Esophagus squamous epithelium (tissue), 5 donors: ENCODE measurements around the gene RPS6KA1. TPM values are rescaled to one million over a fixed set of nuclear protein-coding genes. Genes with fewer than 3 reads are reported as not detected.

Source experiments
- DNase-seq: peaks from one replicate; lab custom pipeline; 2025; lab: John Stamatoyannopoulos, UW
- H3K27ac ChIP-seq, 4 donors: fragments of 200-600 bp; sonication (generic); one replicate each; pipeline ENCODE4 v1.5.1; 2016 to 2019; ENCODE audit warnings: mild to moderate bottlenecking in 1 of 4
- H3K27me3 ChIP-seq, 4 donors: fragments of 200-600 bp; sonication (generic); 1 replicate in 3 of 4; 2 replicates in 1 of 4; pipeline versions ENCODE4 v1.5.1 to v1.6.0; 2017 to 2021; ENCODE audit warnings: antibody characterized with exemption in 1 of 4
- H3K36me3 ChIP-seq, 3 donors: fragments of 200-600 bp; sonication (generic); one replicate each; pipeline ENCODE4 v1.5.1; 2016 to 2019
- H3K4me1 ChIP-seq, 3 donors: fragments of 200-600 bp; sonication (generic); one replicate each; pipeline ENCODE4 v1.5.1; 2017 to 2019
- H3K4me3 ChIP-seq, 4 donors: fragments of 200-600 bp; sonication (generic); 1 replicate in 3 of 4; 2 replicates in 1 of 4; pipeline ENCODE4 v1.5.1; 2016 to 2019; ENCODE audit warnings: mild to moderate bottlenecking in 2 of 4, moderate library complexity in 1 of 4
- H3K9me3 ChIP-seq, 3 donors: fragments of 200-600 bp; sonication (generic); one replicate each; pipeline ENCODE4 v1.5.1; 2016 to 2019
- CTCF ChIP-seq, 6 experiments: fragments of 450-650 bp in 4 of 6; fragments of 200-600 bp in 2 of 6; sonication (generic) in 2 of 6; IDR thresholded peaks; one replicate each; pipeline ENCODE4 v1.5.1; 2016 to 2019; ENCODE audit warnings: antibody characterized with exemption in 6 of 6, mild to moderate bottlenecking in 4 of 6, moderate library complexity in 4 of 6
- POLR2A ChIP-seq, 4 donors: fragments of 450-650 bp; IDR thresholded peaks; one replicate each; pipeline ENCODE4 v1.6.1; 2017; ENCODE audit warnings: antibody characterized with exemption in 4 of 4, mild to moderate bottlenecking in 4 of 4, moderate library complexity in 3 of 4
- WGBS, 2 donors: methylation state at CpG; one replicate each; pipeline ENCODE4 v1.1.5; 2018; 5-methylcytosine and 5-hydroxymethylcytosine counted together
- intact Hi-C: fragments of 100-400 bp; cut with DNase I; formaldehyde crosslinking; loops from one replicate; pipeline ENCODE4 v1.15.0; 2022
- total RNA-seq, 4 donors: library from RNA; depleted of rRNA; stranded (reverse); fragments of >200 nt; gene quantifications; one replicate each; pipeline ENCODE4 v1.1.0, GENCODE V29; 2016
- donor health status: DM: yes; HTN: yes; CAD: no.

Gene RPS6KA1
- total RNA-seq, 4 donors from 2014 or later: 24.0 to 49.7 (median 37.7) TPM

DNA sequence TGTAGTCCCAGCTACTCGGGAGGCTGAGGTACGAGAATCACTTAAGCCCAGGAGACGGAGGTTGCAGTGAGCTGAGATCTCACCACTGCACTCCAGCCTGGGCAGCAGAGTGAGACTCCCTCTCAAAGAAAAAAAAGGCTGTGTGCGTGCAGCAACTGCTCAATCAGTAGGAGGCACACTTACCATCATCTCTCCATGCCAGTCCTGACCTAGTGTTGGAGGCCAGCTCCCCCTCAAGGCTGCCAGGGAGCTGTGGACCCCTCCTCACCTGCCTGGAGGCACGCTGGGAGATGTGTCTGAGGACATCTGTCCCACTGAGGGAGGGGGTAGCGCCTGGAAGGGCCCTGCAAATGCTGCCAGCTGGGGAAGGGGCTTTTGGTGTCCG, 11.9 kb downstream of the RPS6KA1 start:
- no peak for DNase-seq
- no peaks in the 10 kb centered on the region for H3K9me3 ChIP-seq
- TF ChIP-seq POLR2A (IDR thresholded peaks at IDR 0.05) (no peak), CTCF (IDR thresholded peaks at IDR 0.05) (no peak)
- no peaks in the 10 kb centered on the region for H3K27me3 ChIP-seq
- intact Hi-C loops: no loop called here
- no peak overlapping the region for H3K4me3 ChIP-seq
- peak overlapping the region; percentile 67 to 91 (median 74) for H3K27ac ChIP-seq
- H3K36me3 ChIP-seq: peaks cover 0 to 12% (median 0%) of the 10 kb centered on the region in 3 donors
- peaks cover 12 to 79% (median 38%) of the 10 kb centered on the region in 3 donors for H3K4me1 ChIP-seq
- WGBS, 2 donors: 46 to 67% methylated on average over 3 to 4 of the region's 7 CpGs

DNA sequence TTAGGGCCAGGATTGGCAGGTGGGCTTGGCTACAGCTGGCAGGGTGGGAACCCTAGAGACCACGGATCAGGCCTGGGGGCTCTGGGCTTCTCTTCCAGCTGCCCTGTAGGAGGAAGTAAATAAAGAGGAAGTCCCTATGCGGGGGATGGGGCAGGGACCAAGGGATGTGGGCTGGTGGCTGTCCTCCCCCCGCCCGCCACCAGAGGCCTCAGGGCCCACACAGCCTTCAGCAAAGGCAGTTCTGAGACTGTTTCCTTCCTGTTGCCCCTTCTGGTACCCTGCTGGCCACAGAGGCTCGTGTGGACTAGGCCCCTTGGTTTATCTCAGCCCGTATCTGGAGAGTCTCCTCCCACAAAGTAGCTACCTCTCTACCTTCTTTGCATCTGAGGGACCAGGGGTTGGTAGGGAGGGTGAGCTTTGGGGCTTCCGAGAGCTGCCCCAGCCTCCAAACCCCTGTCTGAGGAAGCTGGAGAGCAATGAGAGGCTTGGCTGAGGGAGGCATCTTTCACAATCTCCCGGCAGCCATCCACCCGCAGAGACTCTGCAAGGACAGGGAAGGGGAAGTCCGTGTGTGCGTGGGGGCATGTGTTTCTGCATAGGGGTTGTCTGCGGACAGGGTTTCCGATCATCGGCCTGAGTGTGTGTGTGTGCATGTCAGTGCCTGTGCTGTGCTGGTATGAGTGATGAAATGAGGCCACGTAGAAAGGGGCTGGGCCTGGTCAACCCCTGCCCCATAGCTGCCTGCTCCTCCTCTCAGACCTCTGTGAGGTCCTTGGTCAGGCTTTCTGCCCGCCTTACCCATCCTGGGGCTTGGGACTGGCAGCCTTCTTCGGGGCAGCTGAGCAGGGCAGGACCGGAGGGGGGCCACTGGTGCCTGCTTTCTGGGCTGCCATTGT, 12.5 kb downstream of the RPS6KA1 start:
- TF ChIP-seq POLR2A (IDR thresholded peaks at IDR 0.05): peak in 2 of 4 donors; percentile 28 to 37
- peak in 4 of 6 experiments; percentile 18 to 46 (median 35) for TF ChIP-seq CTCF (IDR thresholded peaks at IDR 0.05)
- no peaks in the 10 kb centered on the region for H3K9me3 ChIP-seq
- peak overlapping the region in 1 of 4 donors; percentile 44 for H3K4me3 ChIP-seq
- H3K27me3 ChIP-seq: no peaks in the 10 kb centered on the region
- peak overlapping the region; percentile 67 to 91 (median 74) for H3K27ac ChIP-seq
- intact Hi-C loops: no loop called here
- peak; percentile 74 for DNase-seq
- peaks cover 16 to 85% (median 41%) of the 10 kb centered on the region in 3 donors for H3K4me1 ChIP-seq
- H3K36me3 ChIP-seq: peaks cover 0 to 10% (median 0%) of the 10 kb centered on the region in 3 donors
- WGBS, 2 donors: 5 to 41% methylated on average over 9 of the region's 18 CpGs

DNA sequence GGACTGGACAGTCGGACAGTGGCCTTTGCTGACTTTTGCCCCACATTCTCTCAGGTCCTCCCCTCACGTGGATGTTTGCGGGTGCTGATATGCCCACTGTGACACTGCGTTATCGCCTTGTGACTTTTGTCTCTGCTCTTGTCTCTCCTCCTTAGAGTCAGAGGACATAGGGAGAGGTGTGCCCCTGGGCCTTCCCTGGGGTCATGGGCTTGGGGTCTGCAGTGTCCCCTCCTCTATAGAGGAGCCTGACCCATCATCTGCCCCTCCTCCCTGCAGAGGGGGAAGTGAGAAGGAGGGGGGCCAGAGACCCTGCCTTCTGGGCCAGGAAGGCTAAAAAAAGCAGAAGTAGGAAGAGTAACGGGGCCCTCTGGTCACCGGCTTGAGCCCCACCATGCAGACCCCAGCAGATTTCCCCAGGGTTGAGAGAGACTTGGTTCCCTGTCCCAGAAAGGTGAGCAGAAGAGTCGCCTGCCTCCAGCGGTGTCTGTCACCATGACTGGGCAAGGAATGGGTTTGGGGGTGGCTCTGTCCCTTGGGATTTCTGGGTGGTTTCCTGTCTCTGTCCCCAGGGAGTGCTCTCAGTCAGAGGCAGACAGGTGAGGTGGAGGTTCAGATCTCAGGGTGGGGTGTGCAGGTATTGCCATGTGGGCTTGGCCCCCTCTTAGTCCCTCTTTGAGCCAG, 13.3 kb downstream of the RPS6KA1 start:
- Histone ChIP-seq H3K4me3 (peak overlapping the region in 1 of 4 donors; percentile 44), H3K36me3 (peaks cover 0 to 9% (median 0%) of the 10 kb centered on the region in 3 donors), H3K4me1 (peaks cover 19 to 92% (median 41%) of the 10 kb centered on the region in 3 donors), H3K27me3 (no peaks in the 10 kb centered on the region), H3K9me3 (no peaks in the 10 kb centered on the region), H3K27ac (peak overlapping the region; percentile 32 to 91 (median 74))
- WGBS, 2 donors: 86% methylated on average over 5 of the region's 9 CpGs; no CpG with 5 or more reads in 1 of the 2 donors
- TF ChIP-seq CTCF (IDR thresholded peaks at IDR 0.05) (no peak), POLR2A (IDR thresholded peaks at IDR 0.05) (no peak)
- intact Hi-C loops: no loop called here
- no peak for DNase-seq

GRCh38 chr1:26543462-26543861, 13.9 kb downstream of the RPS6KA1 start:
- H3K36me3 ChIP-seq: peaks cover 0 to 15% (median 0%) of the 10 kb centered on the region in 3 donors
- peak overlapping the region; percentile 32 to 91 (median 74) for H3K27ac ChIP-seq
- no peaks in the 10 kb centered on the region for H3K9me3 ChIP-seq
- H3K4me3 ChIP-seq: peak overlapping the region in 1 of 4 donors; percentile 44
- WGBS, 2 donors: 100% methylated on average over 1 of the region's 5 CpGs; no CpG with 5 or more reads in 1 of the 2 donors
- H3K27me3 ChIP-seq: no peaks in the 10 kb centered on the region
- H3K4me1 ChIP-seq: peaks cover 19 to 89% (median 41%) of the 10 kb centered on the region in 3 donors
- TF ChIP-seq POLR2A (IDR thresholded peaks at IDR 0.05) (no peak), CTCF (IDR thresholded peaks at IDR 0.05) (no peak)
- intact Hi-C loops: no loop called here
- no peak for DNase-seq
